Measurements from ENCODE around the gene HNRNPA3.
"Not testable (repeated sequence)": the region's sequence is repeated elsewhere in the genome, so short reads cannot be mapped to it uniquely, and the experiment has no call there.

HNRNPA3 gene

DNA sequence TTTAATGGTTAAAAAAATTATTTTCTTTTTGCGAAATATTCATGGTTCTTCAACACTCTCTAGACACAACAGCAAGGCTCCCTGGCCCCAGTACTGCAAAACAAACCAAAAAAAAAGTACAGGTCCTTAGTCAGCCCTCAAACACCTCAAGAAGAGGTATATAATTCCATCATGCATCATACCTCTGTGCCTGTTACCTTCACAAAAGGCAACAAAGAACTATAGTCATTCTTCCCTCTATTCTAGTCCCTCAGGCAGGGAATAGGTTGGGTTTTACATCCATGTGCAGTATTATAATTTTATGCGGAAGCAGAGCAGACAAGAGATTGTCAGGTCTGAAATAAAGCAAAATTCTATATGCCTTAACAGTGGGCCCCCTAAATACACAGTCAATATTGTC lies 43.4 kb downstream of the HNRNPA3 start:
- DNase-seq, result no peak

DNA sequence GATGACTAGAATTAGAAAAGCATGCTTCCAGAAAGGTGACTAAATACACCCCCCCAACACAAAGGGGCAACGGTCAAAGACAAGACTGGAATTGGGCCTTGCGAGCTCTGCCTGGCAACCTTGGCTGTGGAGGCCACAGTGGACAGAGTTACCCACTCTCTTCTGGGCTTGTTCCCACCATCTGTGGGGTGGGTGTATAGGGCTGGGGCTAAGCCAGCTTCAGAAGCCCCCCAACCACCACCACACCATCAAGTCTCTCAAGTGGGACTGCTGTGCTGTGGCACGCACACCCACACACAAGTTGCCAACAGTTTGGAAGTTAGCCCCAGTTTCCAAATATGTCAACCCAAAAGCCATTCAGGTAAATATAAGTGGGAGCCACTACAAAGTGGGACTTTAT lies 44.1 kb downstream of the HNRNPA3 start:
- no peak for DNase-seq

DNA sequence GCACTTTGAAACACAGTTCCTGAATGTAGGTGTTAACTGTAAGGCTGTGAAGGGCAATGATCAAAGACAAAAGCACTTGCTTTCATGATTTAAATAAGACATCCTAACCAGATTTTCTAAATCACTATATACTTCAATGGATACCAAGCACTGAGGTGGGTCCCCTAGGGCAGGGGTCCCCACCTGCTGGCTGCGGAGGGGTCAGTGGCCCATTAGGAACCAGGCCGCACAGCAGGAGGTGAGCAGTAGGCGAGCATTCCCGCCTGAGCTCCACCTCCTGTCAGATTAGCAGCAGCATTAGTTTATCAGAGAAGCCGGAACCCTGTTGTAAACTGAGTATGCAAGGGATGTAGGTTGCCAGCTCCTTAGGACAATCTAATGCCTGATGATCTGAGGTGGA lies 44.9 kb downstream of the HNRNPA3 start:
- no peak for DNase-seq

DNA sequence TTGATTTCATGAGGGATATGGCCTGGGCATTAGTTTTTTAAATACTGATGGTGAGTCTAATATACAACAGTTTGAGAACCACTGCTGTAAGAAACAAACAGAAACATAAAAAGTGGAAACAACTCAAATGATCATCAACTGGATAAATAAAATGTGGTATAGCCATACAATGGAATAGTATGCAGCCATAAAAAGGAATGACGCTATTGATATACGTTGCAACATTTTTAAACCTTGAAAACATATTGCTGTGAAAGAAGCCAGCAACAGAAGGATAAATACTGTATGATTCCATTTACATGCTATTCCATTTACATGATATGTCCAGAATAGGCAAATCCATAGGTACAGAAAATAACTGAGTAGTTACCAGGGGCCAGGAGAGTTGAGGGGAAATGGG lies 45.5 kb downstream of the HNRNPA3 start:
- no peak for DNase-seq

DNA sequence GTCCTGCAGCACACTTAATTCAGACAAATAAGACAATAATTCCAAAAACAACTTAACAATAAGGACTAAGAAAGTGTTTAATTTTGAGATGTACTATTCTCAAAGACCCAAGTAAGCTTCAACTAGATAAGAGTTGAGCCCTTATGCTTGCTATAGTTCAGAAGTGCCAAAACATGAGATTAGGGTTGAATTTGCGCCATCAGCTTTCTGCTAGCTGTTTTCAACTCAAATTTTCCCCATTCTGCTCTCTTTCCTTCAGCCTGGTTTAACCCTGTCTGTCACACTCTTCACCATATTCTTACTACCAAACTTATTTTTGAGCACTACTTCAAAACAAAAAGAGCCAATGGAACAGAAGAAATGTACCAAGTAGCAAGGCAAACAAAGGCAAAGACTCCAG lies 47.8 kb downstream of the HNRNPA3 start:
- no peak for DNase-seq

DNA sequence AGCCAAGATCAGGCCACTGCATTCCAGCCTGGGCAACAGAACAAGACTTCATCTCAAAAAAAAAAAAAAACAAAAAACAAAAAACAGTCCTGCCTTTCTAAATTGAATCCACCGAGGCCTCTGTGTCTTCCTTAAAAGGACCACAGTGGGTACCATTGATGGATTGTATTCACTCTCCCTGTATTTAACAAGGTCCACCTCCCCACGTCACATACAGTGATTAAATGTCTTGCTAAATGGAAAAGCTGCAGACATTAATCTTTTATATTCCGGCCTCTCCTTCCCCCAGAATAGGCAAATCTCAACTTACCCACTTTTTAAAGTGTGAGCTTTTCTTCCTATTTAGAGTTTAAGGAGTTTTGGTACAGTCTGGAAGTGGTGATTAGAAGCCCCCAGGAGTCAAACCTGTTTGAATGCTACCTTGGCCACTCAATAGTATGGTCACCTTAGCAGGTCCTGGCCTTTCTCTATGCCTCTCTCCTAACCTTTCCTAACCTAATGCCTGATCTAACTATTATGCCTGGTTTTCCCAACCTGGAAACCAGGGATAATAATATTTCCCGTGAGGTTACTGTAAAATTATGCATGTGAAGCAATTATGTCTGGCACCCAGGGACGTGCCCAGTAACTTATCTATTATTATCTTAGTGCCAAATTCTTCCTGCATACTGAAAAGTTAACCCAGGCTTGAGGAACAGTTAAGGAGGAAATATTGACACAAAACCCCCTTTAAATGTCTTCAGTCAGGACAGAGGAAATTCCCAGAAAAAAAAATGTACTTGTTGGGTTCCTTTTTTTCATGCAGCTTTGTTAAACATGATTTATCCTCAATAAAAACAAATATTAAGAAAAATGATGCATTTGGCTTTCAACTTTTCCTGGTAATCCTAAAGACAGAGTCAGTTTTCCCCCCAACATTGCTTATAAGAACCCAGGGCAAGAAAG lies 48.8 kb downstream of the HNRNPA3 start:
- no peak for DNase-seq

DNA sequence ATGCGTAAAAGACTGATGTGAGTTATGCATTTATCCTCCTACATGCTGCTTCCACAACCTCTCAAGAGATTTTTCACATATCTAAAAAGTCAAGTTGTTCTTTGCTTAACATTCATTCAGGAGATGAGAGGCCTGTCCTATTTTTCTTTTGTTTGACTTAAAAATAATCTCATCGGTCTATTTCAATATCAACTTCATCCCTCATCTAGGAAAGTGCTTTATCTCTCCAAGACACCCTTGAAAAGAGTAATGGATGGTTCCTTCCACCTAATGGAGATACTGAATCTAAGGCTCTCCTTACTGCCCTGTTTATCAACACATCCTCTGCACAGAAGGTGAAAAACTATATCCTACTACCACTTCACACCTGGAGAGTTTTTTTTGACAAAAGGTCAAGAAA lies 49.5 kb downstream of the HNRNPA3 start:
- DNase-seq, result no peak

- no peak for DNase-seq
Measured at GRCh38 chr2:177262958-177263450, 50.4 kb downstream of the HNRNPA3 start.

DNA sequence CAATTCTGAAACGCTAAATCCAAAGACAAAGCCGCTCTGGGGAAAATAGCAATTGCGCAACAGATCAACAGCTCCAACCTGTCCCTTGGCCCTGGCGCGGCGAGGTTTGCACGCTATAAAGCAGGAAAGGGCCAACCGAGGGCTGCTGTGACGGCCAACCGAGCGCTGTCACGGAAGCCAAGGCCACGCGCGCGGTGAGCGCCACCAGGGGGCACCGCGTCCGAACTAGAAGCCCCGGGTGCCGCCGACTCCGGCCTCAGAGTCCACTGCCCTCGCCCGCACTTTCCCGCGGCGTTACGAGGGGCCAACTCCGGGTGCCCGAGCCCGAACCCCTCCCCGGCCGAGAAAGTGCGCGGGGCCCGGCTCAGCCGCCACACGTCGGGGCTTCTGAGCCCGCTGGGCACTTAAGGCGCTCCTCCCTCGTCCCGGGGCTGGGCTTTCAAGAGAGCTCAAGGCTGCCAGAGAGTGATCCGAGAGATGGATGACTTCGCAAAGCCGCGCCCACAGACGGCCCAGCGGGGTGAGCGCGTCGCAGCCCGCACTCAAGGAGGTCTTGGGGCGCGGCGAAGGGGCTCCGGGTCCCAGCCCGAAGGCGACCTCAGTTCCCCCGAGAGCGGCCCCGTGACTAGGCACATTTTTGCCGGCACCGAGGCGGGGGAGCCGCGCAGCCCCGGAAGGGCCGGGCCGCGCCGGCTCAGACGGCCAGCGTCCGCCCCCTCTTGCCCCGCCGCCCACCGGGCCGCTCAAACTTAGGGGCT lies 51.0 kb downstream of the HNRNPA3 start:
- peak; percentile 87 to 94 (median 90) for DNase-seq

DNA sequence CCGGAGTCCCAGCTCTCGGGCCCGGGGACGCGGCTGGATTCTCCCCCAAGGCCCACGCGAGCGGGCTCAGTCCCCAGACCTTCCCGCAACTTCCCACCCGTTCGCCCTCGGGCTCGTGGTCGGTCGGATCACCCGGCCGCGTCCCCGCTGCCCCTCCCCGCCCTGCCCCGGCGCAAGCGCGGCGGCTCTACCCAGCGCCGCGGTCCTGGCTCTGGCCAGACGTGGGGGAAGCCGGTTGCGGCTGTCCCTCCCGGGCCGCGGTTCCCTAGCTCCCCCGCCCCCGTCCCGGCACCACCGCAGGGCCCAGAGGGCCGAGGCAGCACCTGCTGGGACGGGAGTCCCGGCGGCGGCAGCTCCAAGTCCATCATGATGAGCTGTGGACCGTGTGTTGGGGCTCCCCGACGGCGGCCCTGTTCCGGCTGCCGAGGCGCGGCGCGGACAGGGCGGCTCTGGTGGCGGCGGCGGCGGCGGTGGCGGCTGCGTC lies 51.7 kb downstream of the HNRNPA3 start:
- DNase-seq, result no peak

DNA sequence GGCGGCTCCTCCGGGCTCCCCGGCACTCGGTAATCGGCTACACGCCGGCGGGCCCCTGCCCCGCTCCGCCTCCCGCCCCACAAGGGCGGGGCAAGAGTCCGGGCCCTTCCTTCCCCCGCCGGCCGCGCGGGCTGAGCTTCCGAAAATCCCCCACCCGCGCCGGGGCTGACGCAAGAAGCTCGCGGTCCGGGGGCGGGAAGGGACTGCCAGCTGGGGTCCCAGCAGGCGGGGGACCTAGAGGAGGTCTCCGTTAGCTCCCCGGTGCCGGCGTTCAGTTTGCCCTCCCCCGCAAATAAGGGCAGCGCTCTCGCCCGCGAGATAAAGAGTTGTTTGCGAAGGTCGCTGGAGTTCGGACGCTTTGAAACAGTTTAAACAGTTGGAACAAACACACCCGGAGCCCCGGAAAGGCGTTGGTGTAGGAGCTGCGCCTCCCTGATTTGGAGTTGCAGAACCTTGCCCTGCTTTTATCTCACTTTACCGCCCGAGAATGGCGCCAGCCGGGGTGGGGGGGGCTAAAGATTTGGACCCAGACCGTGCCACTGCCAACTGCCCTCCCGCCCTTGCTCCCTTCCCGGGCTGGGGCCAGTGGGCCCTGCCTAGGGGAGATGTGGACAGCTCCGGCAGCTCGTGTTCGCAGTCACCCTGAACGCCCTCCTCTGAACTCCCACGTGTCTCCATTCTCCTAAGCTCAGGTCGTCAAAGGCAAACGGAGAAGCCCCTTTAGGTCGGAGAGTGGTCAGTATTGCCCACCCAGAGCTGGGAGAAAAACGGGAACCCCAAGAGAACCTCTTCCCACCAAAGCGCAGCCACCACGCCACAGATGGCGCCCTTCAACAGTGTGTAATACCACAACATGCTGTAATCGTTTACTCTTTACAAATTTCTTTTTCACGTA lies 52.3 kb downstream of the HNRNPA3 start, which contains the start of gene NFE2L2:
Gene NFE2L2, minus strand, starts transcription at position 35 of the 895 bp plus-strand sequence. CDS start 151 bp downstream, outside the sequence.
- peak; percentile 87 to 94 (median 90) for DNase-seq

- peak in 1 of 5 donors; percentile 73 for DNase-seq
Measured at GRCh38 chr2:177265824-177266817, 53.5 kb downstream of the HNRNPA3 start.

DNA sequence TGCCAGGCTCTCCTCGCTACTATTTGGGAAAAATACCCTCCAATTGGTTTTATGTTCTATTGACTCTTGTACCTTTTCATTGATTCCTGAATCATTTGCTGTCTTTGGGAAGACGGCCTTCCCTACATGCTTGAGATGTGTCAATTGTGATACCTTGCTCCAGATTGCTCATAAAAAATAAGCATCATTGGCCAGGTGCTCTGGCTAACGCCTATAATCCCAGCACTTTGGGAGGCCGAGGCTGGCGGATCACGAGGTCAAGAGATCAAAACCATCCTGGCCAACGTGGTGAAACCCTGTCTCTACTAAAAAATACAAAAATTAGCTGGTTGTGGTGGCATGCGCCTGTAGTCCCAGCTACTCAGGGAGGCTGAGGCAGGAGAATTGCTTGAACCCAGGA lies 54.4 kb downstream of the HNRNPA3 start:
- not testable (repeated sequence) for DNase-seq

- no peak for DNase-seq
Measured at GRCh38 chr2:177268187-177268871, 55.7 kb downstream of the HNRNPA3 start.

GRCh38 chr2:177268901-177269300 lies 56.3 kb downstream of the HNRNPA3 start:
- DNase-seq, result no peak

GRCh38 chr2:177270531-177270930 lies 57.9 kb downstream of the HNRNPA3 start:
- DNase-seq, result no peak

GRCh38 chr2:177271981-177272666 lies 59.5 kb downstream of the HNRNPA3 start:
- peak in 1 of 5 donors; percentile 35 for DNase-seq

GRCh38 chr2:177272765-177273164 lies 60.2 kb downstream of the HNRNPA3 start:
- no peak for DNase-seq

GRCh38 chr2:177273408-177273807 lies 60.8 kb downstream of the HNRNPA3 start:
- DNase-seq, result no peak
